CD4-positive, alpha-beta T cell treated with Interleukin-17A for 4 hours (primary cell): ENCODE data around the gene DYNC1I1.

Experiments used
- DNase-seq: peaks from one replicate; pipeline ENCODE4 v3.0.0-alpha.2; 2020; ENCODE audit warnings: mixed read lengths

Gene DYNC1I1

DNA sequence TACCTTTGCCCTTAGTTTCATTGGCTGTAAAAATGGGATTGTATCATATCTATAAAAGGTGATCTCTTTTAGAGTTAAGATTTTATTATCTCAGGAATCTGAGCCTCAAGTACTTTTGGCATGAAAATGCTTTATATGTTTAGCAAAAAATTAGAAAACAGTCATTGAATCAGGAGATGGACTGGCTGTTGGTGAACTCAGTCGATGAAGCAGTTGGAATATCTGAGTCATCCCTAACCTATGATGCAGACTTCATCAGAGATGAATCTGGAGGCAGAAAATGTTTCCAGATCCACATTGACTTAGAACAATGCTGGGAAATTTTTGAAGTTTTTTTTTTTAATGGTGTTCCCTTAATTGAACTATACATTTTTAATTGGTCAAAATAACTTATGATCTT, 321.1 kb downstream of the DYNC1I1 start:
- DNase-seq = no peak

DNA sequence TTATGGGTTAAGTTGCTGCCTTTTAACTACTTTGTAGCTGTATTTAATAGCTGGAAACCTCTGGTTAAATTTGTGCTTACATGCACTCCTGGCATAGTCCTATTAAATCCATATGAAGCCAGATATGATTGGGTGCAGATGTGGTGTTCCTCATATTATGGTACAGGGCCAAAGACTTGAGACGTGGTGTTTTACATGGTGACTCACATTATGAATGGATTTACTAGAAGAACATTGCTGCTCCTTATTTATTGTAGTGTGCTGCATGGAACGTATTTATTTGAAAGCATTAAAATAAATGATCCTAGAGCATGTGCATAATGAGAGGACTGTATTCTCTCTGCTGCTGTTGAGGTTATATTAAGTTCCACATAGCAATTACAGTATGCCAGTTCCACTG, 325.5 kb downstream of the DYNC1I1 start:
- no peak for DNase-seq

DNA sequence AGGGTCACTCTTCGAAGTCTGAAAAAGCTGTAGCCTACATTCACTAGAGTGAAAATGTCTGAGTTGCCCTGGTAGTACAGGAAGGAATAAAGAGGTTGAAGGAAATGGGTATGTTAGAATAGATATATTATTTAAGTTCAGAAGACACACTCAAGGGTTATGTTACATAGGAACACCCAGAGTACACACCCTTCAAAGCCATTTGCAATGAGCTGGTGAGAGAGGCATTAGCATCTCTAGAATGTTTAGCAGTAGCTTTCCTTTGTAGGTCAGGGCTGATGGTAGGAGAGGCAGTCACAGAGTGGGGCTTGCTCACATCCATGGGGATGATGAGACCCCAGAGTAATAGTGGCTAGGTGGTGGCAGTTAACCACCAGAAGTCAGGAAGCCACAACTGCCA, 328.4 kb downstream of the DYNC1I1 start:
- DNase-seq = no peak

DNA sequence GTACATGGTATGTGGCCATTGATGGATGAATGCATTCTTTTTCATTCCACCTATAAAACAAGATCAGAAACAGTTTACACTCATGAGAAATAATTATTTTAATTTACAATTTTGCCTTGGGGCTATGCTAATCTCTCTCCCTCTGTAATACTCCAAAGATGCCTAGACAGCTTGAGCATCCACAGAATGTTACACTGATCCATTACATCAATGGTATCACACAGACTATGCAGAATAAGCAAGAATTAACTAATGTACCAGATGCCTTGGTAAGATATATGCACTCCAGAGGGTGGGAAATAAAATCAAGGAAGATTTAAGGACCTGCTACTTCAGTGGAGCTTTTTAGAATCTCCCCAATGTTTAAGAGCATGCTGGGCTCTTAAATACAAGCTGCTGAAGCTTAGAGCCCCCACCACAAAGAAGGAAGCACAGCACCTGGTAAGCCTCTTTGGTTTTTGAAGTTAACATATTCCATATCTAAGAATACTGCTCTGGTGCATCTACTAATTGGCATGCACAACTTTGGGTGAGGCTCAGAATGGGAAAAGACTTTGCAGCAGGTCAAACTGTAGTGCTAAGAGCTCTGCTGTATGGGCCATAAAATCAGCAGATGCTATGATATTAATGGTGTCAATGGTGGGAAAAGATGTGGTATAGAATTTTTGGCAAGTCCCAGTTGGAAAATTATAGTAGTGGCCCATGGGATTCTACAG, 329.9 kb downstream of the DYNC1I1 start:
- DNase-seq = no peak

DNA sequence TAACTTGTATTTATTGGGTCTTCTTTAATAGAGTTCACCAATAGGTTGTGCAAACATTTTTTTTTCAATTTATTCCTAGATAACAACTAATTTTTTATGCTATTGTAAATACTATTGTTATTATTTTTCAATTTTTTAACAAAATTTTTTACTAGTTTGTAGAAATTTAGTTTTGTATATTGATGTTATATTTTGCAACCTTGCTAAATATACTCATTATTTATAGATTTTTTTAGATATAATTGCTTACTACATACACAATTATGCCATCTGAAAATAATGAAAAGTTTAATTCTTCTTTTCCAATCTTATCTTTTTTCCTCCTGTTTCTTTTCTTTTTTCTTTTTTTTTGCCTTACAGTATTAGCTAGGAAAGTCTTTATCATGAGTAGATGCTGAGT, 332.6 kb downstream of the DYNC1I1 start:
- no peak for DNase-seq

DNA sequence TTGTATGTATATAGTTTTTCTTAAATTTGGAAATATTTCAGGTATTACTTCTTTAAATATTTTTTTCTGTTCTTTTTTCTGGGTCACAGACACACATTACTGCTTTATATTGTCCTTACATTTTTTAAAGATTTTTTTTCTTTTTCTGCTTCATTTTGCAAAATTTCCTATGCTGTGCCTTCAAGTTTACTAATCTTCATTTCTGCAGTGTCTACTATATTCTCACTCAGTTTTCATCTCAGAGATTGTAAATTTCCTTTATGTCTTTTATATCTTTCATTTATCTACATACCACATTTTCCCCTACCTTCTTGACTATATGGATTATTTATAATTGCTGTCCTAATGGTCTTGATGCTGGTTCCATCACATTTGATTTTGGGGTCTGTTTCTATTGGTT, 339.1 kb downstream of the DYNC1I1 start:
- no peak for DNase-seq

DNA sequence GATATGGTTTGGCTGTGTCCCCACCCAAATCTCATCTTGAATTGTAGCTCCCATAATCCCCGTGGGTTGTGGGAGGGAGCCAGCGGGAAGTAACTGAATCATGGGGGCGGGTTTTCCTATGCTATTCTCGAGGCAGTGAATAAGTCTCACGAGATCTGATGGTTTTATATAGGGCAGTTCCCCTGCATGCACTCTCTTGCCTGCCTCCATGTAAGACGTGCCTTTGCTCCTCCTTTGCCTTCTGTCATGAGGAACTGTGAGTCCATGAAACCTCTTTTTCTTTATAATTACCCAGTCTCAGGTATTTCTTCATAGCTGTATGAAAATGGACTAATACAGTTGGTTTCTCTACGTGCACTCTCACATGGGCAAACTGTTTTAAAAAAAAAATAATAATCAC, 341.8 kb downstream of the DYNC1I1 start:
- DNase-seq = no peak

DNA sequence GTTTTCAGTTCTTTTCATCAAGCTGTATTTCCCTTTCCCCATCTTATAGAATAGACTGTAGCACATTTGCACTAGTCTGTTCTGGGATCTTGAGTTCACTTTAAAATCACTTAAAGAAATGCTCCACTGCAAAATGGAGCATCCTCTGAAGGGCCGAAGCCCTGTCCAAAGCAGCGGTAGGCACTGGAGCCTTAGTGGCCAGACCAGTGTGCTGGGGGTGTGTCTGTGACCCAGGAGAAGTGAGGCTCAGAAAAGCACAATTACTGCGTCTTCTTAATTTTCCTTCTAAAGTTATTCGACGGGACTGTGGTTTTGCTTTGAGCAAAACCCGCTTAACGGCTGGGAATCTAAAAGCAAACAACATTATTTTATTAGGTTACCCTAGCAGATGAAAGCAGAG, 343.8 kb downstream of the DYNC1I1 start:
- DNase-seq = no peak

DNA sequence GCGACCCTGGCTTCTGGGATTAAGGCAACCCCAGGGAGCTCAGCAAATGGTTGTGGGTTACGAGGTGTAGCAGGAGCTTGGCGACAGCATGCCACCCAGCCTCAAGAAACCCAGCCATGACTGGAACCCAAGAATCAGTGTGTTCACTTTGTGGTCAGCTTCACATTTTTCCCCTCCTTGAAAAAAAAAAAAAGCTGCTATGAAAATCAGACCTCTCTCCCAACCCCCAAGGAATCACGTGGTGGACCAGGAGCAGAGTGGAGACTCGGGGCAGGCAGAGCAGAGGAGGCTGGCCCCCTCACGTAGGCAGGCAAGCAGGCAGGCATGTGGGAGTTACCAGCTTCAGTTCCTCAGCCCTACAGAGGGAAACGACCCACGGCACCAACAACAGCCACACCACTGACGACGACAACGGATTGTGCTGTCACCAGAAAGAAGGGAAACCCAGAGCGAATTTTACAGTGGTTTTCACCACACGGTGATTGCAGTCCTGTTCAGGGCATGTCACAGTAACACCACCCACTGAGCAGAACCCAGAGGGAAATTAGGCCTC, 346.2 kb downstream of the DYNC1I1 start:
- DNase-seq = no peak

DNA sequence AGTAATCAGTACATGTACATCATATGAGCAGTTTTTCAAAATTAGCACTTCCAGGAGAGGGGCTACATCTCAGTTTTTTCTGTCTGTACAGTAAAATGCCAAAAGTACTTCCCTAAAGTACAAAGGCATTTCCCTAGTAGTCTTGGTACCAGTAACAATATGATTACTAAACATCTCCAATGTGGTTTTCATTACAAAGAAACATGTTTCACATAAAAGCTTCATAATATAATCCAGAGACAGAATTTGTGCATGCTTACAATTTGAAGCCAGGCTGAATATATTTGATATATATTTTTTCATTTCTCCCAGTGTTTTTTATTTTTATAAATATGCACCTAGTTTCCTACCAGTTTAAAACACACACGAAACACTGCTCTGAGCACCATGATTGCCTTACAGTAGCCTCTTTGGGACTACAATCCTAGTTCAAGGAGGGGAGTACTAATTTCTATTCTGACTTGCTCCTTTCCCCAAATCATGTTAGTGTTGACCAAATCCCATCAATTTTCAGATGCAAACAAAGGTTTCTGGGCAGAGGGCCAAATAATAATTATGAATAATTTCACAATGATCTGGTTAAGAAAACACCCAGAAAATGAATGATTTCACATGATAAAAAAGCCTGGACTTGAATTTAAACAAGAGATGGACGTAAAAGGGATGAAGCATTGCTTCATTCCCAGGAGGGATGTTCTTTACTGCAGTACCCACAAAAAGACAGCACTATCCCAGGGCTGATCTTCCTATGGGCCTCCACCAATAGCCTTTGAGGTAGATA, 348.3 kb downstream of the DYNC1I1 start:
- no peak for DNase-seq

DNA sequence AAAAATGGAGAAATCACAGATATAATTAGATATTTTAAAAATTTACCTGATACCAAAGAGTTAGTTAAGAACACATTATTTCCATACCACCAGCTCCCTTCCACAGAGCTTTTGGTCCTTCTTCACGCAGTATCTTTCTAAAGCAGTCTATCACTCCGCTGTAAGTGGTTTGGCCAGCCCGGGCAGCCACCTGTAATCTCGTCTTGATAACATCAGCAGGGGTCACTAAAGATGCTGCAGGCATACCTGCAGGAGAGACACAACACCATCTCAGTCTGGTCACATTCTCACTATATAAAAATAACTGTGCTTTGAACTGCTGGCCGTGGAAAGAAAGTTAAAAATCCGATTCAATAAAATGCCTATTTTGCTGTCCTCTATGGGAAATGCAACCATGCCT, 349.4 kb downstream of the DYNC1I1 start:
- no peak for DNase-seq

DNA sequence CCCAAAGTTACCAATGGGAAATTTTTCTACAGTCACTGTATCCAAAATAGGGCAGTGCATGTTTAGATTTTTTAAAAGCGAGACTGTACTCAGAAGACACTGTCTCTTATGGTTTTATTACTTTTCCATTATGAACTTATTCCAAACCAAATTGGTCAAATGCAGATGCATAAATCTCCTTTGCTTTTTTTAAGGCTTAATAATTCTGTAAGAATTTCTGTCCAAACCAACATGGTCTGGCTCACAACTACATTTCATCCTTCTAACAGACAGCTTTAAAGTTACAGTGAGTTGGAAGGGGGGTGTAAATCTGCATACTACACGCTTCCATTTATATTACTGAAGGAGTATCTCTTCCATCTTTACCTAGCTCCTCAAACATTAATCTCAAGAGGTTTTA, 350.4 kb downstream of the DYNC1I1 start:
- no peak for DNase-seq

DNA sequence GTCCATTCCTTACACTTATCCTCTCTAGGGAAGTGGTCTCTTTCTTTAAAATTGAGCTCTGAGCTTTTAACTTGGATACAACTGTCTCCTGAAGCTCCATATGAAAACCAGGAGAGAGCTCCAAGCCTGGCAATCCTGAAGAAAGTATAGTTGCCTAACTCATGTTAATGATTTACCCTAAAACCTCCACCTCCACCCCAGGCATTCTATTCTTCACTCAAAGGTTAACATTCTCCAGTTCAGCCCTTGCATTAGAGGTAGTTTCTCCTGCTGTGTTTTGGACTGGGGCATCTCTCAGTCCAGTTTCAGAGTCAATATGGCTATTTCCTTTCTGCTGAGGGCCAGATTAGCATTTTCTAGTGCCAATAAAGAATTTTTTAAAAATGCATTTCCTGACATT, 354.0 kb downstream of the DYNC1I1 start:
- DNase-seq = no peak

DNA sequence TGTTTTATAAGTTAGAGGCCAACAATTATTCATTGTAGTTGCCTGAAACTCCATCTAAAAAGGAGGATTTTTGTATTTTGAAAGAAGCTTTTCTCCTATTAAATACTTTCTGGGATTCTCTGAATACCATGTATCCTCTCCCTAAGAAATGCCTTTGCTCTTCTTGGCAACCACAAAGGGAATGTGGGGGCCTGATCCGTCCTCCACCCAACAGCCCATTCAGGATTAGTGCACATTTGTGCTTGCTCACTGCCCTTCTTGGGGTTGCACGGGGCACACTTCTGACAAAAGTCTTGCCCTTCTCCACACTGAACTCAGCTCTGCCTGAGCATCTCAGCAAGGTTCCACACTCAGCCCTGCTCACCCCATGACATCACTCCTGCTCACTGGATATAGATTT, 355.4 kb downstream of the DYNC1I1 start:
- DNase-seq = no peak

DNA sequence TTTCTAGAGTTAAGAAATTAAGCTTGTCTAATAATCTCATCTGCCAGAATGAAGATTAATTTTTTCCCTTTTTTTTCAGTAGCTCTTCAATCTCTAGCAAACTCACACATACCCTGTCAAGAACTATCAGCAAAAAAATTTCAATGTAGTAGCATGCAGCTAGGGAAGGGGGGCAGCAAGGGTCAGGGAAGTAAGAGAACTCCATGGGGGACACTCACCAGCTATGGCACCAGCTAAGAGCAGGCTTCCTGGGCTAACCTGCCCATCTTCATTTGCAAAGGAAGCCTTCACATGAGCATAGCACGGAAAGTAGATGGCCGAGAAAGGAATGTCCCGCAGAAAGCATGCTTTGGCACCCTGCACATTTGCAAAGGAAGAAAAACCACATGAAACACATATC, 359.2 kb downstream of the DYNC1I1 start:
- DNase-seq = no peak

DNA sequence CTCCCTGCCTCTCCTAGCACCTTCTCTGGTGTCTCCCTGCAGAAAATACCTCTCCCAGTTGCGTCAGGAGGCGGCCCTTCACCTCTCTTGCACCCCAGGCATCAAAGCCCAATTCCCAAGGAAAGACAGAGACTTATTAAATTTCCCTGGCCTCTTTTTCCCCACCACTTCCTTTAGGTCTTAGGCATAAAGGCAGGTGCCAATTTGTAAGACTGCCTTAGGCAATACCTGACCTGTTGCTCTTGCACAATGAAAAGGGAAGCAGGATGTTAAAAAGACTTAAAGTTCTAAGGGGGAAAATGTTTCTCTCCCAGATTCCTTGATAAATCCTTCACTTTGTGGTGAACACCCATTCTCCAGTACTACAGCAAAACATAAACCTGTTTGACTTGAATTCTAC, 362.9 kb downstream of the DYNC1I1 start:
- no peak for DNase-seq

DNA sequence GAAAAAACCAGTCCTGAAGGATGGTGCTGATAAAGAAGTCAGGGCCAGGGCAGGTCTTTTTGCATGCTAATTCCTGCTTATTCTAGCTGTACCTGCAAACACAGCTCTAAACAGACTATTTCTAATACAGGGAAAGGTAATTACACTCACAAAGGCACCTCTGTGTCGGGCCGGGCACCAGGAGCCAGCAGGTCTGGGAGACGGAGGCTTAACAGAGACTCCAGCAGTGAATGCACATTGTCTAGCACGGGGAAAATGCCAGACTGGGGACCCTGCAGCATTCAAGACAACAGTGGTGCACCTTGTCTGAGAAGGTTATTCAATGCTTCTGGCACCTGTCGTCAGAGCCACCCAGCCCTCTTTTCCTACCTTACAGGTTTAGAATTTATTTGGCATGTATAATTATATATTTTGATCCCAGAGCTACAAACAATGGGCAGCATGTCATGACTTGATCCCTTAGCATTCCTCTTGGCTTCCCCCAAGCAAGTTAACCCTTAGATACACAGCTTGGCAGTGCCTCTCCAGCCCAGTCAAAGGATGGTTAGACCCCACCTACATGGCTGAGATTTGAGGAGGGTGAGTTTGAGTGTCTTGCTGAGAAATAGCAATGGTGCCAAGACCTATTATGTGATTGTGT, 364.4 kb downstream of the DYNC1I1 start:
- DNase-seq = no peak

DNA sequence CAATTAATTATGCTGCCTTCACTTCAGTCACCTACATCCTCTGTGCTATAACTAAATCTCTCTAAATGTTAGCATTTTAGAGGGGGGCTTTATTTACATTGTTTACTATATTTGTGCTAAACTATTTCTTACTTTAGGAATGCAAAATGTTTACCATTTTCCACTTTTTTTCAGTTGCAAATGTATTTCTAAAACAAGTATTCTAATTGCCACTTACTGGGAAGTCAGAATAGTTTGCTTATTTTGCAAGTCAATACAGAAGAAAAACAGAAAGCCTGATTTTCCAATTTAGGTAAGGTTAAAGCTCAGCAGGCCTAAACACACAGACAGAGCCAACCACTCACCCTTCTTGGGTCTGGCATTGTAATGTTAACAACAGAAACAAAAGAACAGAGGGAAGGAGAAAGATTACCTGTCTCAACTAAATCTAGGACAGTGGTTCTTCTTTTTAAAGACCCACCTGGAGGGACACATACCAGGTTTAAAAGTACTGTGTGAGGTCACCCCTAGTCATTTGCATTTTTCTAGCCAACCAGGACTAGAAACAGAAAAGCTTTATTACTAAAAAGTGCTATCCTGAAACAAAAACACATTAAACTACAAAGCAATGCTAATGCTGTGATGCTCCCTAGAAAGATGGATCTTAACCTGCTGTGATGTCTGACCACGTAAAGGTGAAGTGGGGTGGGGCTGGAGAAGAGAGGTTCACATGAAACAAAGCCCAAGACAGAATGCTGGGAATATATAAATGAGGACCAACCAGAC, 371.3 kb downstream of the DYNC1I1 start:
- no peak for DNase-seq

DNA sequence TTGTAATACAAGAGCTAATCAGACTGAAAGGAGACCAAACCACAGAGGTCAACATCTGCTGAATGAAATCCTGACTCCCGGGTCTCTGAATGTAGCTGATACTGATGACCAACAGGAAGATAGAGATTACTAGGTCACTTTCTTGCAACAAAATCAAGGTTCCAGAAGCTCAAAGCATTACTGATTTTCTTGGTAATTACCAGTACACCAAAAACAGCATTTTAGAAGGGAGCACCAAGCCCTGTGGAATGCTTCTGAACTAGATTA, 371.8 kb downstream of the DYNC1I1 start:
- DNase-seq = no peak
